RPMI7951 (cell line): ENCODE results near the gene GNAL. TPM values are rescaled to one million over a fixed set of nuclear protein-coding genes. Genes with fewer than 3 reads are reported as not detected.
"Not testable (repeated sequence)": the region's sequence is repeated elsewhere in the genome, so short reads cannot be mapped to it uniquely, and the experiment has no call there.

ENCODE experiments used
- DNase-seq: peaks from one replicate; pipeline ENCODE4 v3.0.0-alpha.2; 2012; ENCODE audit warnings: low read depth
- total RNA-seq: library from RNA; depleted of rRNA; stranded (reverse); fragments of >200 nt; shearing (Covaris generic); gene quantifications from 2 replicates; pipeline ENCODE4 v1.2.3, GENCODE V29; 2014; rRNA removed

Gene GNAL
- not detected in 2 replicates for total RNA-seq

DNA sequence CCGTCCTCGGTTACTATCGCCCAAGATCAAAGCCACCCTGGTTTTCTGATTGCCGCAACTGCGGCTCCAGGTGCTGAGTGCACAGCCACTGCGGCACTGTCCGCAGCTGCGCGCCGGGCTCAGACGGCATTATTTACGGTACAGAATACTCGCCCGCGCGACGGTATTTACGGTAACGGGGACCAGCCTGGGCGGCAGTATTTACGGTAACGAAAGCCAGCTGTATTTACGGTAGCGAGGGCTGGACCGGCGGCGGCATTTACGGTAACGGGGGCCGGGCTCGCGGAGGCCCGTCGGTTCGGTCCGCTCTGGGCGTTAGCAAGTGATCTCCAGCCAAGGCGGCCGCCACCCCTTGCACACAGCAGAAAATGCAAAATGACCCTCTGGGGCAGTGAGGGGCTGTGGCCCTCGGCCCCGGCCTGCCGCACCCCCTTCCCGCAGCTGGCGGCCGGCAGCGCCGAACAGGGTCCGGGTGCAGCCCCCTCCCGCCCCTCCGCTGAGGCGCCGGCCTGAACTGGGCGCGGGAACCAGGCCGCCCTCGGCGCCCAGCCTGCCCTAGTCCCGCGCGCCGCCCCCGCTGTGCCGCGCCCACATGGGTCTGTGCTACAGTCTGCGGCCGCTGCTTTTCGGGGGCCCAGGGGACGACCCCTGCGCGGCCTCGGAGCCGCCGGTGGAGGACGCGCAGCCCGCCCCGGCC is at the start of gene GNAL:
GNAL (plus strand) TSS at position 293 of the 697 bp plus-strand sequence; CDS start at position 593, 300 bp downstream.
- peak; percentile 78 for DNase-seq

DNA sequence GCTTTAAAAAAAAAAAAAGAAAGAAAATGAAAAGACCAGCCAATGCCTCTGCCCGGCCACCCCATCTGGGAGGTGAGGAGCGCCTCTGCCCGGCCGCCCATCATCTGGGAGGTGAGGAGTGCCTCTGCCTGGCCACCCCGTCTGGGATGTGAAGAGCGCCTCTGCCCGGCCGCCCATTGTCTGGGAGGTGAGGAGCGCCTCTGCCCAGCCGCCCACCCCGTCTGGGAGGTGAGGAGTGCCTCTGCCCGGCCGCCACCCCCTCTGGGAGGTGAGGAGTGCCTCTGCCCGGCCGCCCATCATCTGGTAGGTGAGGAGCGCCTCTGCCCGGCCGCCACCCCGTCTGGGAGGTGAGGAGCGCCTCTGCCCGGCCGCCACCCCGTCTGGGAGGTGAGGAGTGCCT is 41.8 kb upstream of the GNAL start:
- not testable (repeated sequence) for DNase-seq

DNA sequence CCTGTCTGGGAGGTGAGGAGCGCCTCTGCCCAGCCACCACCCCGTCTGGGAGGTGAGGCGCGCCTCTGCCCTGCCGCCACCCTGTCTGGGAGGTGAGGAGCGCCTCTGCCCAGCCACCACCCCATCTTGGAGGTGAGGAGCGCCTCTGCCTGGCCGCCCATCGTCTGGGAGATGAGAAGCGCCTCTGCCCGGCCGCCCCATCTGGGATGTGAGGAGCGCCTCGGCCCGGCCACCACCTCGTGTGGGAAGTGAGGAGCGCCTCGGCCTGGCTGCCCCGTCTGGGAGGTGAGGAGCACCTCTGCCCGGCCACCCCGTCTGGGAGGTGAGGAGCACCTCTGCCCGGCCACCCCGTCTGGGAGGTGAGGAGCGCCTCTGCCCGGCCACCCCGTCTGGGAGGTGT is 41.3 kb upstream of the GNAL start:
- DNase-seq = not testable (repeated sequence)

DNA sequence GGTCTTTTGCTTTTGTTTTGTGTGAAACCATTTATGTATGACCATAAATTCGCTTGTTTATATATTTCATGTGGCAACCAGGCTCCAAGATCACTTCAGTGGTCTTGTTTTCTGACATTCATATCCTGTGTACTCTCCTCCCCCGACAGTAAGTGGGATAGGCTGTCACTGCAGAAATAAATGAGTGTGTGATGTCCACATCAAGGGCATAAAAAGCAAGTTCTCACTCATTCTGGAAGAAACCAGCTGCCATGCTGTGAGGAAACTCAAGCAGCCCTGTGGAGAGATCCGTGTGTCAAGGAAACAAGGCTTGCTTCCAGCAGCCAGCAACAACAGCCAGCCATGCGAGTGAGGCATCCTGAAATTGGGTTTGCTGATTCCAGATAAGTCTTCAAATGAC is 39.2 kb upstream of the GNAL start:
- no peak for DNase-seq

DNA sequence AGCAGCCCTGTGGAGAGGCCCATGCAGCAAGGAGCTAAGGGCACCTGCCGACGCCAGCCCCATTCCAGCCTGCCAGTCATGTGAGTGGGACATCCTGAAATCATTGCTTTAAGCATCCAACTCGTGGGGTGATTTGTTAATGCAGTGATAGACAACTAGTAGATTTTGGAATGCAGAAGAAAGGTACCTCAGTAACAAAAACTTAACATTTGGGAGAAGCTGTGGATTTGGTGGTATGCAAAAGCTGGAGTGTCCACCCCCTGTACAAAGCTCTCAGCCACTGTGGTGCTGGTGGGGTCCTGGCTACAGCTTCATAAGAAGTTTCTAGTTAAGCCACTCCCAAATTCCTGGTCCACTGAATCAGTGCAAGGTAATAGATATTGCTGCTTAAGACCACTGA is 37.2 kb upstream of the GNAL start:
- no peak for DNase-seq

DNA sequence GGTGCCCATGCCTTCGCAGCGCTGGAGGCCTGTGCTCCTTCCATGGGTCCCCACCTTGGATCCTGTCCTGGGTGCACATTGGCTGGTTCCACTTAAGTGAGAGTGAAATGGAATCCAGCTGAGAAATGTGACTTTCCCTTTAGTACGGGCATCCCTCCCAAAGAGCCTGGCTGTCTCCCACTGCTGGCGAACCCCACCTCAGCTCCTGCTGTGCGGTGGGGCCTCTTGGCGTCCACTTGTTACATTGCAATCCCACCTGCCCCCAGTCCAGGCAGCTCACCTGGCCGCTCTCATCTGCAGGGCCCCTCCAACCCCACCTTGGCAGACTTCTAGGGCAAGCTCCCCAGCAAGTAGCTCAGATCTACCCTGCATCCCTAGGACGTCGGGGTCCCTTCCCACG is 35.5 kb upstream of the GNAL start:
- no peak for DNase-seq

DNA sequence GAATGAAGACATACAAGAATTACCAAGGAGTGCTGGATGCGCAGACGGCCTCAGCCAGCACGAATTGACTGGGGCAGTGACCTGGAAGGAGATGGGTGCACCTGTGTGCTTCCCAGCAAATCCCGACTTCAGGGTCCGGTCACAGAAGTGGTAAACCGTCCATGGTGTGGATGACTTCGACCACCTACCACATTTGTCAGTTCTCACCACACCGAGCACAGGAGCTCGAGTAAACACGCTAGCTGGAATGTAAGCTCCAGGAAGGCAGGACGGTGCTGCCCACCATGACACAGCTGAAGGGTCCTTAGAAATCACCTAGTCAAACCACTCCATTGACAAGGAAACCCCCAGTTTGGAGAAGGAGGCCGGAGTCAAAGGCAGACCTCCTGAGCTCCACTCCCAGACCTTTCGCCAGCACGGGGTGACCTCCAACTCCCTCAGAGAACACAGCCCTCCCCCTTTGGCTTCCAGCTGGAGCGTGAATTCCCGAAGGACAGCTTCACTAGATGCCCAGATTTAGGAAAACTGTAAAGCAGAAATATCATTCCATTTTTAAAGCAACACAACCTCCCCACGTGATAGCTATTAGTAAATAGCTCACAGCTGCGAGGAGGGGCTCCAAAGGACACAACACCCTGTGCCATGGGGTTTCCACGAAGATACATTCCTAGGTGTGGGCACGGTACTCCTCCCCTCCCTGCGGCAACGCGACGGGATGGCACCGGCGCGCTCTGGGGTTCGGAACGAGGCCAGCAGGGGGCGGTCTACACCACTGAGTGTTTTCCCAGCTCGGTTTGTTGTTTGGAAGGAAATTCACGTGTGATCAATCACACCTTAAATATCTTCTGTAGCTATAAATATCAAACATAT is 34.1 kb upstream of the GNAL start:
- DNase-seq = peak; percentile 5

DNA sequence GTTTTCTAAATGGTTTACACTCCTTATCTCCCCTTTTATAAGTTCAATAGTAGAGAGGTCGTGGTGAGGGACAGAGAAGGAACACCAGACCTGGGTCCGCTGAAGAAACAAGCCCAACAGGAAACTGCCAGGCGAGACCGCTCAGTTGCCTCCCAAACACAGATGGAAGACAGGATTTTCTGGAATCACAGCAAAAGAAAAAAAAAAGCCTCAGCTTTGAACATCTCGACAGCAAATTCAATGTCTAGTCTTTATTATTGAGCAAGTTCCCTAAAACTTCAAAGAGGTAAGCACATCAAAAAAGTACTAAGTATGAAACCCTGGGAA is 33.5 kb upstream of the GNAL start:
- DNase-seq = no peak

DNA sequence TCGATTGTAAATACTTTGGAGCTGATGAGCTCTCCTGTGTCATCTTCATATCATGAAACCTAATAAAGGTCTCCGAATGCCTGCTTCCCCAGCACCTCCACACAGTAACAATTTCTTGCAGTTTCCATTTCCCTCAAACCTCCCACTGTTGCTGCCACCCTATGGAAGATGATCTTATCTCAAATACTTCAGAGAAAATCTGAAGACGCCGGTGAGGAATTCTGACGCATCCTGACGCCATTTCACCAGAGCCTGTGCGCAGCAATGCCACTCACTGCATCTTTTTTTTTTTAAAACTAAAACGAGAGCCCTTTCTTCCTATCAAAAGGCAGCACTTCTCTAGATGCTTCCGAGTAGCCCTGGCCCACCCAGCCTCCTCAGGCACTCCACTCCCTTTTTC is 31.9 kb upstream of the GNAL start:
- no peak for DNase-seq

DNA sequence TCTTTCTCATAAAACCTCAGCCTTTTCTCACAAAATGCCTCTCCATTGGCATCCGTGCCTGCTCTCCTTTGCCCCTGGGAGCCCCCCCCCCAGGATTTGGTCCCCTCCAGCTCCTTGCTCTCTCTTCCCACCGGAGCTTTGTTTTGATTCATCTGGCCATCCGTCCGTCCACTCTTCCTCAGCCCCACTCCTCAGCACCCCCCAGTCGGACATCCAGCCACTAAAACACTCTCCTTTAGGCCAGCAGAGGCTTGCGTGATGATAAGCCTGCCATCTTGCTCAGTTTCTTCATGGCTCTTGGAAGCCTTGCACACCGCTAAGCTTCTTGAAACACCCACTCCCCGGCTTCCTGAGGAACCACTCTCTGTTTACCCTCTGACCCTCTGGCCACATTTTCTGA is 31.5 kb upstream of the GNAL start:
- DNase-seq = no peak

DNA sequence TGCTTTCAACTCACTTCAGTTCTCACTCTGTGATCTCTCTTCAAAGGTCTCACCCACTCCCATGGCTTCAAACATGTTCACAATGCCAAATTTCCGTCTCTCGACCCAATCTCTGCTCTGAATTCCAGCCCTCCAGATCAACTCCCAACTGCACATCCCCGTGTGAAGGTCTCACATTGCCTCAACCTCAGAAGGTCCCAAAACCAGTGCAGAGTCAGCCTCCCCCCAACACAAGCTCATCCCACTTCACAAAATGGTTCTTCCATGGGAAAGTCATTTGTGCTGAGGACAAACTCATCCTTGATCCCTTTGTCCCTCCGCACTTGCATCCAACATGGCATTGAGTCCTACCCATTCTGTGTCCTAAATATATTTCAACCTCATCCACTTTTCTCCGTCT is 31.0 kb upstream of the GNAL start:
- DNase-seq = no peak

DNA sequence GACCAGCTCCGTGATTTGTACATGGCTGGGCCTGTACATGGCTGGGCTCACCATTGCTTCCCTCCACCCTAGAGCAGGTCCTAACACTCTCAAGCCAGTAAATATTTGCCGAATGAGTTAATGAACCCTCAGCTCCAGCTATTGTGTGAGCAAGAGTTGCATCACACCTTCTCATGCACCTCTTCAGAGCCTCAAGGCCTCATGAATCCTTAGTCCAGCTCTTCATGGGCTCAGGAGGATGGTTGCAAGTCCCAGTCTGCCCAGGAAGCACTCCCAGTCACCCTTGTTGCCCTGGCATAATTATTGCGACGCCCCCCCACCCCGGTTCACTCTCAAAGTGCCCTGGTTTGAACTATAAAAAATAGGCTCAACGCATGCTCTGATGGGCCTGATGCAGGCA is 30.1 kb upstream of the GNAL start:
- DNase-seq = no peak

DNA sequence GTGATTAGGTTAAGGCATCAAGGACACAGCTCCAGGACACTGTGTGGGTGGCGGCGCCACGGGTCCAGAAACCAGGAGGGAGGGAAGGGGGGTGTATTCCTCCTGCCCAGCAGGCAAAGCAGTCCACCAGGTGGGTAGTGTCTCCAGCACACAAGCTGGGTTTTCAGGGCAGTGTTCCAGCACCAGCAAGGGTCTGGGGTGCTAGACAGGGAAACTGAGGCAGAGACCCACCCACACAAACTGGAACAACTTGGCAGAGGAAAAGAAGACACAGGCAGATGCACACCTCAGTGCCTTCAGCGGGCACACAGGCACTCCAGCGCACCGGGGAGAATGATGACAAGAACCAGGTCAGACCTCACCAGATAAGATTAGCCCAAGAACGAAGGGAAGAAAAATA is 28.4 kb upstream of the GNAL start:
- DNase-seq = no peak

DNA sequence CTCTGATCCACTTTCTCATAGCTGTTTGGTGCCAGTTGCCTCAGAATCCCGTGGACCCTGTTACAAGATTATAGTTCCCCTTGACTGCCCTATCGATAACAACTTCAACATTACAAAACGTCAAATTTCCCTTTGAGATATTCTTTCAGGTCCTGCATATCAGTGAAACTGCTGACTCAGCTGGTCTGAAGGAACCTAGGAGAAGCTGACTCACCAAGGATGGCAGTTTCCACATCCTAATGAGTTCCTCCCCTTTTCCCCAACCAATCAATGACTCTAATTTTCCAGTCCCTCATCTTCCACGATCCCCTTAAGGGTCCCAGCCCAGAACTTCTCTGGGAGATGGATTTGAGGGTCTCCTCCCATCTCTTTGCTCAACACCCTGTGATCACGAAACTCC is 27.6 kb upstream of the GNAL start:
- no peak for DNase-seq

DNA sequence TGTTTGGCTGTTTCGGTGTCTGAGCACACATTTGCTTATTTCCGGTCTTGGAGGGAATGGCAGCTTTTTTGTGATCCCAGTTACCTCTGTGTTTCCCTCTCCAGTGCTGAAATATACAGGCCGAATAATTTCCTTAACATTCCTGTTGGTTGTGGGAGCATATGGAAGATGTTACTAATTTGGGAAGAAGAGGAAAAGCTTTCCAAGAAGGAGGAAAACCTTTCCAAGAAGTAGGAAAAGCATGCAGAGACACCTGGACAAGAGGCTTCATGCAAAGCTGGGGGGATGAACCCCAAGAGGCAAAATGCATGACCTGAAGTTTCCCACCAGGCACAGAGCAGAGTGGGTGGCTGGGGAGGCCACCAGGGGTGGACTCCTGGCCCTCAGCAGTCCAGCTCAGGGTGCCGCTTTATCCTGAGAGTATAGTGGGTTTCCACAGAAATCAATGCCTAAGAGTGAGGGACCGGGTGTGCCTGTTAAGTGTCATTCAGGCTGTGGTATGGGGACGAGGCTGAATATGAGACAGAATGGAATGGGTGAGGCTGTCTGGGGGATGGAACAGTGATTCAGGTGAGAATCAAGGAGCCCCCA is 25.5 kb upstream of the GNAL start:
- DNase-seq = no peak

DNA sequence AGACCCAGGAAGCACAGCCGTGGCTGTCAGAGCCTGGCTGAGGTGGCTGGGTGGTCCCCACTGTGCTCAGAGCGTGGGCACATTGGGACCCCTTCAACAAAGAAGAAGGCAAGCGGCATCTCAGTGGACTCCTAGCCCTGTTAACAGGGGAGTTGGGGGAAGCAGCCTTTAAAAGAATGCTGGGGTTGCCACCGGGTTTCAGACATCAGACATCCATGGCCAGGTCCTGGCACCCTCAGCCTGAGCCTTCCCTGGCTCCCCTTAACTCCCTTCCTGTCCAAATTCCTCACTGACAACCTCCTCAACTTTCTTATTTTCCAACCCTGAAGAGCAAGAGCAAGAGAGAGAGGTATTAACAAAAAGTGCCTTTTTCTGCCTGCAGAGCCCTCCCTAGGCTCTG is 24.8 kb upstream of the GNAL start:
- DNase-seq = no peak

DNA sequence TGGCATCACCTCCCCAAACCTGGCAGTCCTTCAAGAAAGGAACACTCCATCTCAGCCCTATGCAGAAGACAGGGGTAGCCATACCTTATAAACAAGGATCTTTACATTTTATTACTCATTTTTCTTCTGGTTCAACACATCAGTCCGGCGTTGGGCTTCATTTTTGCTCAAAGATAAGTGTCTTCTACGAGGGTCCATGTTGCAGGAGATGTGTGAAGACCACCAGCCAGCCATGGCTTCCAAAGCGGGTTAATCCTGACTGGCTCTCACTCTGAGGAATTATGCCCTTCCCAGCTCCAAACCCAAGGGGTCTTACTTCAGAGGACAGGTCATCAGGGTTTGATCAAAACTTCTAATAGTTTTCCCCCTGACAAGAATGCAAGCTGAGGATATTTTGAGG is 23.9 kb upstream of the GNAL start:
- DNase-seq = no peak

DNA sequence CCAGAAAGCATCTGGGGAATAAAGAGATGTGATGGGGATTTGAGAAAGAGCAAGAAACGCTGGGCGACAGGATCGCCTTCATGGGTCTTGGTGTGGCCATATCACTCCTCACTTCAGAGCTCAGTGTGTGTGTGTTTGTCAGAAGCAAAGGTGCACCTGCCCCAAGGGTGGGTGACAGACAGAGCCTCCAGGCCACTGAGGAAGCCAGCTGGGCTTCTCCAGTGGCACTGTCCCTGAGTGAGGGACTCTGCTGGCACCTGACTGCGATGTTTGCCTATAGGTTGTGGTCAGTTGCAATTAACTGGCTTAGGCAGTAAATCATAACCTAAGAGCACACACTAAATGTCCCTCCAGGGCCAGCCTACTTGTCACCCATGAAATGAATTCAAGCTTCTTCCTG is 23.5 kb upstream of the GNAL start:
- no peak for DNase-seq

DNA sequence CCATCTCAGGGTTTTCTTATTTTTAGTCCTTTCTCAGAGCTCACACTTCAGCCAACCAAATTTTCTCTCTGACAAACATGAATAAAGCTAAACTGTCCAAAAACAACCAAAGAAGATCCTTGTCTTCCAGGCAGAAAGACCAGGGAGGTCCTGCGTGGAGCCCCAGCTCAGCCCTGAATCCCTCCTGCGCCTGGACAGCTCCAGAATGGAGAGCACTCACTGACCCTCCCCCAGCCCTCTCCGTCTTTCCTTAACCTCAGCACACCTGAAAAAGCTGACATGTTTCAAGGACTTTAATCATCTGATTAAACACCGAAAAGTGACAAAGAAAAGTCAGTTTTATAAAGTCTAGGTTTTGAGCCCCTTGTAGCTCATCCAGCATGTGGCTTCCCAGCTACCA is 22.9 kb upstream of the GNAL start:
- DNase-seq = no peak

DNA sequence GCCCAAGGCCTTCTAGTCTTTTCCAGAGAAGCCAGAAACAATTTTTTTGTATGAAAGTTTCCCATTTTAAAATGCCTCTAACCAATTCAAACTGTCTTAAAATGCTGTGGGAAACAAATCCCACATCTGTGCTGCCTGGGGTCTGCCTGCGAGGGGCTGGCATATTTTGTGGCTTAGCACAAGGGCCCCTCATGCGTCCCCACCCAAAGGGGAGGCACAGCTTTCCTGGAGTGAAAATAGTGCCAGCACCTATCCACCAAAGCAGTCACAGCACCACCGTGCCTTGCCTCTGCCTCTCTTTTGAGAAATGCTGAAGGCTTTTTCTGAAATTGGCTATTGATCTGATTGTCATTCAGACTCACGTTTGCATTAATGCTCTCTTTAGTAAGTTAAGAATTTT is 22.2 kb upstream of the GNAL start:
- no peak for DNase-seq

DNA sequence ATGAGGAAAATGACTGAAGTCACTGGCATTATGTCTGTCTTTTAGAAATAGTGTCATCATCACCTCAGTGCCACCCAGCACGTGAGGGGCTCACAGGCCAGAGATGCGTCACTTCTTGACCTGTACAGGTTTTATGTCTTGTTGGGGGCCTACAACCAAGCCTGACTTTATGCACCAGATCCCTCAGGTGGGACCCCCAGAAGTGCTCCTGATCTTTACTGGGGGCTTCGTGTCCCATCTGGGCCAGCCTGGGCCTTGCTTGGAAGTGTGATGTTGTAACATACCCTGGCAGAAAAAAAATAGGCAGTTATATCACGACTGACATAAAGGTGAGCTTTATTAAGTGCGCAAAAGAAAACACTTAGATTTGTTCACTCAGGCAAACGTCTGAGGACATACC is 21.5 kb upstream of the GNAL start:
- DNase-seq = no peak

DNA sequence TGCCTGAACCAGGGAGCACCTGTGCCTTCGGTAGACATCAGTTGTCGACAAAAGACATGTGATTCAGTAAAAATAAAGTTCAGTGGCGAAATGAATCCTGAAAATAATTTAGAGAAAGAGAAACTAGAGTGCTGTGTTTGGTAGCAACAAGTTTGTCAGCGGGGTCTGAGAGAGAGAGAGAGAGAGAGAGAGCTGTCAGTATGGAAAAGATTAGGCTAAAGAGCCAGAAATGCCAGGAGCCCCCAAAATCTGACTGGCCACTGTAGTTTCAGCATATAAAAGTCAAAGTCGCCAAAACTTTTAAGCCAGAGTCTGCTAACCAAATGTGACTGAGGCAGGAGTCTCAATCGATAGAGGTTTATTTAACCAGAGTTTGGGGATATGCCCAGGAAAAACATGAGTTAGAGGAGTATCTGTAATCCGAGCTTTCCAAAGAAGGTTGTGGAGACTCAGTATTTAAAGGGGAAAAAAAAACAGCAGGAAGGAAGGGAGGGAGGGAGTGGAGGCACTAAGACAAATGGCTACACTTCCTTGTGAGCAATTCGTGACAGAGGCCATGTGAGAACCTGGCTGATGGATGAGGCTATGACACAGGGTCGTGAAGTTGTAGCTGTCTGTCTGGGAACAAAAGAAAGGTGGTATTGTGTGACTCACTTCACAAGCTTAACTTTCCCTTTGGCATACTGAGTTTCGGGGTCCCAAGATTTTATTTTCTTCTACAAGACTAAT is 20.5 kb upstream of the GNAL start:
- DNase-seq = no peak
